ENCODE measurements around the gene STT3A.

STT3A gene

DNA sequence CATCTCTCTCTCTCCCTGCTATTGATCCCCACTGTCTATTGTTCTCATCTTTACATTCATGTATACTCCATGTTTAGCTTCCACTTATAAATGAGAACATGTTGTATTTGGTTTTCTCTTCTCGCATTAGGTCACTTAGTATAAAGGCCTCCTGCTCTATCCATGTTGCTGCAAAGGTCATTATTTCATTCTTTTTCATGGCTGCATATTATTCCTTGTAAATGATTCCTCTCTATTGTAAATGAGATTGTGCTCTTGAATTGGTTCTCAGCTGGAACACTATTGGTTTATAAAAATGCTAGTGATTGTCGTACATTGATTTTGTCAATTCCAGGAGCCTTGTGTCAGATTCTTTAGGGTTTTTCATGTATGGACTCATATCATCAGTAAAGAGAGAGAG lies 74.5 kb downstream of the STT3A start:
- TF ChIP-seq GATA3 (IDR thresholded peaks at IDR 0.05; ENCODE audit: low read depth, low read length) (no peak), GATA2 (IDR thresholded peaks at IDR 0.05; ENCODE audit: low read depth, low read length) (no peak)

DNA sequence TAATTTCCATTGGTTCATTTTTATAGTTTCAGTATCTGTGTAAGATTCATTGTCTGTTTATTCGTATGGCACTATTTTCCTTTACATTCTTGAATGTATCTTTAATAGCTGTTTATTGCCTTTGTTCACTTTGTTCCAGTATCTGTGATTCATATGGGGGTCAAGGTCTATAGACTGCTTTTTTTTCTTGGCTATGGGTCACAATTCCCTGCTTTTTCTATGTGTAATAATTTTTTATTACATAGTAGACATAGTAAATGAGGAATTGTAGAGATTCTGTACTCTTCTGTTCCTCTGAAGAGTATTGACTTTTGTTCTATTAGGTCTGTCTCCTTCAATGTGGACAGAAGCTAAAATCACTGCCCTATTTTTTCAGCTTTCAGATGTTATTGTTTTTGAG lies 77.5 kb downstream of the STT3A start:
- TF ChIP-seq GATA2 (IDR thresholded peaks at IDR 0.05; ENCODE audit: low read depth, low read length) (no peak), GATA3 (IDR thresholded peaks at IDR 0.05; ENCODE audit: low read depth, low read length) (no peak)

DNA sequence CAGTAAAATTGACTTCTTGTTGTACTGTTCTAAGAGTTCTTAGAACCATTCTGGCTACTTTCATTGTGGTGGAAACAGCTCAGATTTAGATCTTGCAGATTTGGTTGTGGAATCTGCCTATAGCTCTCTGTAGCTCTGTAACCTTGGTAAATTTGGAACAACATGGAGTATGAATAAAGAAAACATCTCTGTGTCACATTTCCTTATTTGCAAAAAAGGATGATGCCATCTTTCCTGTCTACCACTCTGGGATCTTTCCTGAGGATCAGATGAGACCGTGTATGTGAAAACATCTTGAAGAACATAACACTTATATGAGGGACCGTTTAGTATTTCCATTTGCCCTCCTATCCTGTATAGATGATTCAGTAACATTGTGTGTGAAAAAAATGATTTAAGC lies 78.9 kb downstream of the STT3A start:
- no peak for TF ChIP-seq GATA2 (IDR thresholded peaks at IDR 0.05; ENCODE audit: low read depth, low read length)
- no peak for TF ChIP-seq GATA3 (IDR thresholded peaks at IDR 0.05; ENCODE audit: low read depth, low read length)
